Activated naive CD4-positive, alpha-beta T cell treated with Interleukin-2 at 50 U/mL for 16 hours (primary cell): ENCODE results near the gene NUMB.
A peak's percentile ranks its signal among the peaks of the same experiment; 100 is the strongest.

ENCODE experiments used
- DNase-seq: peaks from one replicate; pipeline ENCODE4 v3.0.0-alpha.2; 2020

The NUMB gene

DNA sequence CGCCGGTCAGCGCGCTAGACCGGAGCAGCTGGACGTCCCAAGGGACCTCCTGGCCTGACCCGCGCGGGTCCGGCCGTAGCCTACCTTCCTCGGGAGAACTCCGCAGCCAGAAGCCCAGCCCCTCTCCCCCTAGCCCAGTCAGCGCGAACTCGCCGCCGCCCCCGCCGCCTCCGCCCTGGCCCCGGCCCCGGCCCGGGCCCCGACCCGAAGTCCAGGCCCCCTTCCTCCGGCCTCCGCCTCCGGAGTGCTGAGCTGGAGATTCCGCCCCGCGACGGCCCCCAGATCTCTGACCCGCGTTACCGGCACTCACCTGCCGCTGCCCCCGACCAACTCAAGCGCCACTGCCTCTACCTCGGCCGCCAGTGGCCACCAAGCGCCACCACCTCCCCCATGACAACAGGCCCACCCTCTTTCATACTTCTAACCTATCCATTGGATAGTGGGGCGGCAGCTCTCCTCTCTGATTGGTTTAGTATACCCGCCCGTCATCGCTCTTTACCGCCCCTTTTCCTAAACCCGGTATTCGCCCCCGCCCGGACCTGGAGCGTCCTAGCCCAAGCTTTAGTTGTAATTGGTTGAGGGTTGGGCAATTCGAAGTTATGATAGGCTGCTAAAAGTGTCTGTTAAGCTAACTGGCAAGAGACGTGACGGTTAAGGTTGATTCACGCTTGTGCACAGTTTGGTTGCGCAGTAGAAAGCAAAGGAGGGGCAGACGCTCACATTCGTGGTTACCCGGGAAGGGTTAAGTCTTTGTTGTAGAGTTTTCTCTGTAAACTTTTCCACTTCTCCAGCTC is at the start of gene NUMB:
Gene NUMB, minus strand, starts transcription at position 364 of the 794 bp plus-strand sequence. CDS start 102,795 bp downstream, outside the sequence.
- DNase-seq = peak; percentile 96

GRCh38 chr14:73503648-73504047 is 45.3 kb upstream of the NUMB start:
- no peak for DNase-seq

- no peak for DNase-seq
Observed at GRCh38 chr14:73502017-73502619, 43.8 kb upstream of the NUMB start.

GRCh38 chr14:73500360-73500759 is 42.0 kb upstream of the NUMB start:
- no peak for DNase-seq

DNA sequence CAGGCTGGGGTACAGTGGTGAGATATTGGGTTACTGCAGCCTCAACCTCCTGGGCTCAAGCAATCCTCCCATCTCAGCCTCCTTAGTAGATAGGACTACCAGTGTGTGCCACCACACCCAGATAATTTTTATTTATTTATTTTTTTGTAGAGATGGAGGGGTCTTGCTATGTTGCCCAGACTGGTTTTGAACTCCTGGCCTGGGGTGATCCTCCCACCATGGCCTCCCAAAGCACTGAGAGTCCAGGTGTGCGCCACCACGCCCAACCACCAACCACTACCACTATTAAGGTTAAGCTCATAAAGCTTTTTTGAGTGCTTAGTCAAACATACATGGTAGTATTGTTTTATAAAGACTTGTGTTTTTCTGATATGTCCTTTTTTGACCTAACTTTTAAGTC is 36.2 kb upstream of the NUMB start:
- no peak for DNase-seq

DNA sequence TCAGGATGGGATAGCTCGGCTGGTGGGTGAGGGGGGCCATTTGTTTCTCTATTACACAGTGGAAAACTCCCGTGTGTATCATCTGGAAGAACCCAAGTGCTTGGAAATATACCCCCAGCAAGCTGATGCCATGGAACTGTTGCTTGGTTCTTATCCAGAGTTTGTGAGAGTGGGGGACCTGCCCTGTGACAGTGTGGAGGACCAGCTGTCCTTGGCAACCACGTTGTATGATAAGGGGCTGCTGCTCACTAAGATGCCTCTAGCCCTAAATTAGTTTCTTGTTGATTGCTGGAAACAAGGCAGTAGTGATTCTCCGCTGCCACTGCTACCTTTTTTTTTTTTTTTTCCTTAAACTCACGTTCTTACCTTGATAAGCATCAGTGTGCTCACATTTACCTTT is 34.3 kb upstream of the NUMB start:
- no peak for DNase-seq

DNA sequence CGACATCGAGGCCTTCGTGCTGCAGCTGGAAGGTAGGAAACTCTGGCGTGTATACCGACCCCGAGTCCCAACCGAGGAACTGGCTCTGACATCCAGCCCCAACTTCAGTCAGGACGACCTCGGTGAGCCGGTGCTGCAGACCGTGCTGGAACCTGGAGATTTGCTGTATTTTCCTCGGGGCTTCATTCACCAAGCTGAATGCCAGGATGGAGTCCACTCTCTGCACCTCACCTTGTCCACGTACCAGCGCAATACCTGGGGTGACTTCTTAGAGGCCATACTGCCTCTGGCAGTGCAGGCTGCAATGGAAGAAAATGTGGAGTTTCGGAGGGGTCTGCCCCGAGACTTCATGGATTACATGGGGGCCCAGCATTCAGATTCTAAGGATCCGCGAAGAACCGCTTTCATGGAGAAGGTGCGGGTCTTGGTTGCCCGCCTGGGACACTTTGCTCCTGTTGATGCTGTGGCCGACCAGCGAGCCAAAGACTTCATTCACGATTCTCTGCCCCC is 33.8 kb upstream of the NUMB start:
- no peak for DNase-seq

DNA sequence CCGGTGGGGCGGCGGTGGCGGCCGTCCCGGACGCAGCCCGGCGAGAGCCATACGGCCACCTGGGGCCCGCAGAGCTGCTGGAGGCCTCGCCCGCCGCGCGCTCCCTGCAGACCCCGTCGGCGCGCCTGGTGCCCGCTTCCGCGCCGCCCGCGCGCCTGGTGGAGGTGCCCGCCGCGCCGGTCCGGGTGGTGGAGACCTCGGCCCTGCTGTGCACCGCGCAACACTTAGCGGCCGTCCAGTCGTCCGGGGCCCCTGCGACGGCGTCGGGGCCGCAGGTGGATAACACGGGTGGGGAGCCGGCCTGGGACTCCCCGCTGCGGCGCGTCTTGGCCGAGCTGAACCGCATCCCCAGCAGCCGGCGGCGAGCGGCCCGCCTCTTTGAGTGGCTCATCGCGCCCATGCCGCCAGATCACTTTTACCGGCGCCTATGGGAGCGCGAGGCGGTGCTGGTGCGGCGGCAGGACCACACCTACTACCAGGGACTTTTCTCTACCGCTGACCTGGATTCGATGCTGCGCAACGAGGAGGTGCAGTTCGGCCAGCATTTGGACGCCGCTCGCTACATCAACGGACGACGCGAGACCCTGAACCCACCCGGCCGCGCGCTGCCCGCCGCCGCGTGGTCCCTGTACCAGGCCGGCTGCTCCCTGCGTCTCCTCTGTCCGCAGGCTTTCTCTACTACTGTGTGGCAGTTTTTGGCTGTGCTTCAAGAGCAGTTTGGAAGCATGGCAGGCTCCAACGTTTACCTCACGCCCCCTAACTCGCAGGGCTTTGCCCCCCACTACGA is 33.1 kb upstream of the NUMB start:
- peak; percentile 80 for DNase-seq

GRCh38 chr14:73489481-73490175 is 31.3 kb upstream of the NUMB start:
- DNase-seq = no peak

GRCh38 chr14:73478684-73479083 is 20.3 kb upstream of the NUMB start:
- DNase-seq = no peak

DNA sequence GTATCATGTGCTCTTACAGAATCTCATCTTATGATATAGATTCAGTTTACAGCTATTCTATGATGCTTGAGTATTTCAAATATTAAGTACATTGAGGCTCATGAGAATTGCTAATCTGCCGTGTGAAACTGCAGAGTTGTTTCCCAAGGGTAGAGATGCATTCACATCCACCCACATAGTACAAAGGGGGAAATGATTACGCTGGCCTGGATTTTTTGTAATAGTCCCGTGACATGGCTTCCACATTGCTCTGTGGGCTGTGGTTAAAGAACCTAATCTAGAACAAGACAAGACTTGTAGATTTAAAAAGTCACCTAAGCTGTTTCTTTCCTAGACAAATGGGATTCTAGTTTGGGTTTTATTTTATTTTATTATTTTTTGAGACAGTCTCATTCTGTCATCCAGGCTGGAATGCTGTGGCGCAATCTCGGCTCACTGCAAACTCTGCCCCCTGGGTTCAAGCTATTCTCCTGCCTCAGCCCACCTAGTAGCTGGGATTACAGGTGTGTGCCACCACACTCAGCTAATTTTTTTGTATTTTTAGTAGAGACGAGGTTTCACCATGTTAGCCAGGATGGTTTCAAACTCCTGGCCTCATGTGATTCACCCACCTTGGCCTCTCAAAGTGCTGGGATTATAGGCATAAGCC is 19.4 kb upstream of the NUMB start:
- DNase-seq = peak; percentile 23

- no peak for DNase-seq
Observed at GRCh38 chr14:73476451-73476931, 18.1 kb upstream of the NUMB start.

- DNase-seq = no peak
Observed at GRCh38 chr14:73474952-73475351, 16.6 kb upstream of the NUMB start.

DNA sequence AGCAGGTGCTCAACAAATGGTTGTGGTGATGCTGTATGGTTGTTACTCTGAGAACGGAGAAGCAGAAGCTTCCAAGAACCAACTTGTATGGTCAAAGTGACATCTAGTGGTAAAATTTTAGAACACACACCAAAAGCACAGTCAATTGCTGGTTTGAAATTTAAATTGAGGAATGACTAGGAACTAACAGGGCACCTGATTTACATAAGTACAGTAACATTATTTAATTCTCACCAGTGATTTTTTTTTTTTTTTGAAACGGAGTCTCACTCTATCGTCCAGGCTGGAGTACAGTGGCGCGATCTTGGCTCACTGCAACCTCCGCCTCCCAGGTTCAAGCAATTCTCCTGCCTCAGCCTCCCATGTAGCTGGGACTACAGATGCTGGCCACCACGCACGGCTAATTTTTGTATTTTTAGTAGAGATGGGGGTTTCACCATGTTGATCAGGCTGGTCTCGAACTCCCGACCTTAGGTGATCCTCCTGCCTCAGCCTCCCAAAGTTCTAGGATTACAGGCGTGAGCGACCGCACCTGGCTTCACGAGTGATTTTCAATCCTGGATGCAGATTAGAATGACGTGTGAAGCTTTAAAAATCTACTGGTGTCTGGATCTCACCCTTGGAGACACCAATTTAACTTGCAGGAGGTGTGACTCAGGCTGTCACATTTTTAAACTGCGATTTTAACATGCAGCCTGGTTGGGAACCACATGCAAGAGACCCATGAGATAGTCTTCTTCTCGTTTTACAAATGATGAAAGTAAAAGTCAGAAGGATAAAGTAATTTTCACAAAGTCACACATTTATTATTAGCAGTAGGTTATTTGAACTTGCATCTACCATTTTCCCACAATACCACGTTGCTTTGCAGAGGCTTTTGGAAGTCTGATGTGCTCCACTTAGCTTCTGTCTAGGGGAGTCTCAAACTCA is 14.1 kb upstream of the NUMB start:
- DNase-seq = no peak

- DNase-seq = no peak
Observed at GRCh38 chr14:73471582-73472184, 13.3 kb upstream of the NUMB start.

DNA sequence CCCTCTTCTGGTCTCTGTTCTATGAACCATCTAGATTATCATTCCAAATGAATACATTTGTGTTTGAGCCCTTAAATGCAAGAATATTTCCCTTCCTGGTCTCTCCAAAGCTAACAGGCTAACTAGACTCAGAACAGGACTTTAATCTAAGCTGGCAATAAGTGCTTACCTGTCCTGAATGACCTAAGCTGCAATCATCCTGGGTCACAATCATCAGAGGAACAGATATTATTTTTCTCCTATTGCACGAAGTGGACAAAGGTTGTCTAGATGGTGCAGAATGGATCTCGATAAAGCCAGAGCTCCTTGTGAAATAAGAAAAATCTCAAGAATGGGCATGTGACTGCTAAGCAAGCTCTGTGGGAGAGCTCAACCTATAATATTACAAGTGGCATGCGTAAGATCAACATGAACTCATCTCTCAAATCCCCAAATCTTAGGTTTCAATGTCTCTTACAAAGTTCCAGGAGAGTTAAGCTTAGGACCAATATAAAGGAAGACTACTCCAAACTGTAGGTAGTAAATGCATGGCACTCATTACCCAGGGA is 10.6 kb upstream of the NUMB start:
- no peak for DNase-seq

DNA sequence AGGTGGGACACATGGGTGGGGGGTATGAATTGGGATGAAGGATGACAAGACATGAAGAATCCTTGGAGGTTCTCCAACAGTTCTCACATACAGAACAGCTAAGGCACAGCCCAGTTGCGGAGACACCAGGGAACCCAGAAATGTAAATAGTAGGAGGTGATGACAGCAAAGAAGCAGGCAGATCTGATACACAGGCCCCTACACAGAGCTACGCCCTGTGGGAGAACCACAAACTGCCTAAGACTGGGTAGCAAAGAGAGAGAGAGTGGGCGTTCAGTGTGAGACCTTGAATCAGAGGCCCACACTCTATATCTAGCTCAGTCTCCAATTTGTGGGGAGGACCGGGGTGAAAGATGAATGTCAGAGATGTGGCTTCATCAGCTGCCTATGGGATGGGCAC is 9.5 kb upstream of the NUMB start:
- peak; percentile 62 for DNase-seq

DNA sequence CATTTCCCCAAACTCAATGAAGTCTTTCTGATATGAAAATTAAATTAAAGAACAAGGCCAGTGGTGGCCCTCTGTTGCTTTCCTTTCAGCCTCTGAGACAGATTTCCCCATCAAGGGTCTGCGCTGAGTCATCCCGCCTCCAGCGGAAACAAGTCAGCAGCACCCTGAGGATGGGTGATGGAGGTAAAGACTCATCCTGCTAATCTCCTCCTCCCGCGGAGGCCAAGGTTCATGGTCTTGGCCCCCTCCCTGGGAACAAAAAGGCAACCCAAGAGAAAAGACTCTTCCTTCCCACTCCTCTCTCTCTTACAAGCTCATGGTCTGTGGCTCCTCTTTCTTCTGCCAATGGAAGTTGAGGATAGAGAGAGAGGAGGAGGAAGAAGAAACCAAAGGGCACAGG is 9.0 kb upstream of the NUMB start:
- DNase-seq = peak; percentile 84

DNA sequence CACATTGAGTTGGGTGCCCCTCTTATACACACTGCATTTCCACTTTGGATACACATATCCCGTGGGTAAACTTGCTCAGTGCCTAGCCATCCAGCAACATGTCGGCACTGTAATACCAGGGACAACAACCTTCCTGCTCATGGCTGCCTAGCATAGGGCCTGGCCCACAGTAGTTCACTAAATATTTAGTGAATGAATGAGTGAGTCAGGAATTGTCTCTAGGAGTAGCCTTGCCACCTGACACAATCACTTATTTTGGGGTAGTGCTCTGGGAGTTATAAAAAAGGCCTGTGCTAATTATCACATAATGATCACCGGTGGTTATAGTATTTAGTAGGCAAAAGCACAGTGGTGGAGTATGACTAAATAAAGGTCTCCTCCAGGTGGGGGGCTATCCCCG is 8.5 kb upstream of the NUMB start:
- no peak for DNase-seq

DNA sequence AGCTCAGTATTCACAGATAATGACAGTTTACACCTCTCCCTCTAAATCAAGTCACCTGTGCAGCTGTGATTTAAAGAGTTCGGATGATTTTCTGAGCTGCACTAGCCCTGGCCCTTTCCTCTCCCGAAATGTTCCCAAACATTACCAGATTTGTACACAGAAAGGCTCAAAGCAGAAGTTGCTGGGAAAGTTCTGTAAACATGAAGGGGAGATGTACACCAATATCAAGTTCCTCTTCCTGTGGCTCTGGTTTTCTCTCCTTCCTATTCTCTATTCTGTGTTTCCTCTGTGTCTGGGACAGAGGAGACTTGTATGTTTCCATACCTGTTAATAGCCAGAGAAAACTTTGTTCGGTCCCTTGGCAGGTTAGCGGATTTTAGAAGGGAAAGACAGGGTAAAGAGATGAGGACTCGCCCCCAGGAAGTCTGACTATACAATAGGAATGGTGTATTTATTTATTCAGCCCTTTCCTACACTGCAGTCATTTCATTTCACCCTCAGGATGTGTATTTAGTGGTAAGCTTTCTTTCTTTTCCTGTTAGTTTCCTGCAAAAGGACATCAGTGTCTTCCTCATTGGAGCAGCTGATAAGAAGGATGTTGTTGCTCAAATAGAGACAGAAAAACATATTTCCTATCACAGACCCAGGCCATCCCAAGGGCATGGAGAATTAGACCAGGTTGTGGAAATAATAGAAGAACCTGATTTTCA is 7.6 kb upstream of the NUMB start:
- no peak for DNase-seq
